HL-60 (cell line): ENCODE data around the gene TENM3.

ENCODE experiments used
- DNase-seq, 2 experiments: peaks; one replicate each; pipeline ENCODE4 v3.0.0-alpha.2; 2010 to 2020; ENCODE audit warnings: low read depth in 1 of 2, low spot score in 1 of 2
- H3K27ac ChIP-seq: fragments of 250-450 bp; sonication (Bioruptor Pico); replicated peaks from 2 replicates; pipeline ENCODE4 v1.5.1; 2020; ENCODE audit warnings: mild to moderate bottlenecking, moderate library complexity
- H3K27me3 ChIP-seq: fragments of 250-450 bp; sonication (Bioruptor Pico); 2 replicates; pipeline ENCODE4 v1.5.1; 2021; ENCODE audit warnings: mild to moderate bottlenecking, moderate library complexity; ENCODE audit not compliant: insufficient read depth, poor library complexity, severe bottlenecking
- H3K4me3 ChIP-seq: replicated peaks from 2 replicates; pipeline ENCODE4 v1.5.1; 2011; ENCODE audit warnings: mild to moderate bottlenecking, control low read depth, low read length; ENCODE audit not compliant: insufficient read depth
- CTCF ChIP-seq: IDR thresholded peaks from one replicate; pipeline ENCODE4 v1.5.1; 2011; ENCODE audit warnings: low read length, control low read depth, inconsistent platforms; ENCODE audit not compliant: insufficient read depth
- GABPA ChIP-seq: IDR thresholded peaks from 2 replicates; pipeline ENCODE4 v1.6.1; 2012; ENCODE audit warnings: low read depth
- POLR2AphosphoS5 ChIP-seq: IDR thresholded peaks from 2 replicates; pipeline ENCODE4 v1.6.1; 2012; ENCODE audit warnings: low read depth
- REST ChIP-seq: IDR thresholded peaks from 2 replicates; pipeline ENCODE4 v1.6.1; 2012; ENCODE audit warnings: low read depth; ENCODE audit not compliant: insufficient replicate concordance
- SPI1 ChIP-seq: IDR thresholded peaks from 2 replicates; pipeline ENCODE4 v1.6.1; 2012; ENCODE audit warnings: low read depth, mild to moderate bottlenecking, borderline replicate concordance

The TENM3 gene

GRCh38 chr4:182532441-182532840 is 289.2 kb downstream of the TENM3 start:
- Histone ChIP-seq H3K4me3 (no peak overlapping the region), H3K27ac (no peak overlapping the region), H3K27me3 (no peaks in the 10 kb centered on the region)
- DNase-seq, result no peak
- TF ChIP-seq GABPA (no peak), CTCF (no peak), REST (no peak), POLR2AphosphoS5 (no peak), SPI1 (no peak)

GRCh38 chr4:182533964-182534363 is 290.8 kb downstream of the TENM3 start:
- no peak overlapping the region for H3K27ac ChIP-seq
- no peak for DNase-seq
- no peak overlapping the region for H3K4me3 ChIP-seq
- no peak for TF ChIP-seq CTCF
- no peak for TF ChIP-seq REST
- no peak for TF ChIP-seq GABPA
- TF ChIP-seq POLR2AphosphoS5, result no peak
- TF ChIP-seq SPI1, result no peak
- H3K27me3 ChIP-seq, result no peaks in the 10 kb centered on the region

GRCh38 chr4:182536221-182536811 is 293.1 kb downstream of the TENM3 start:
- Histone ChIP-seq H3K27me3 (no peaks in the 10 kb centered on the region), H3K4me3 (no peak overlapping the region), H3K27ac (no peak overlapping the region)
- no peak for TF ChIP-seq GABPA
- TF ChIP-seq POLR2AphosphoS5, result no peak
- TF ChIP-seq REST, result no peak
- TF ChIP-seq SPI1, result no peak
- TF ChIP-seq CTCF, result no peak
- DNase-seq, result no peak
